HG03095 (cell line): ENCODE data around the gene CEBPG.

Experiments used
- ATAC-seq: cut with Tn5 transposase; IDR thresholded peaks from one replicate; pipeline ENCODE4 v1.9.1; 2021; ENCODE audit warnings: moderate library complexity; ENCODE audit not compliant: unreplicated experiment

CEBPG gene

DNA sequence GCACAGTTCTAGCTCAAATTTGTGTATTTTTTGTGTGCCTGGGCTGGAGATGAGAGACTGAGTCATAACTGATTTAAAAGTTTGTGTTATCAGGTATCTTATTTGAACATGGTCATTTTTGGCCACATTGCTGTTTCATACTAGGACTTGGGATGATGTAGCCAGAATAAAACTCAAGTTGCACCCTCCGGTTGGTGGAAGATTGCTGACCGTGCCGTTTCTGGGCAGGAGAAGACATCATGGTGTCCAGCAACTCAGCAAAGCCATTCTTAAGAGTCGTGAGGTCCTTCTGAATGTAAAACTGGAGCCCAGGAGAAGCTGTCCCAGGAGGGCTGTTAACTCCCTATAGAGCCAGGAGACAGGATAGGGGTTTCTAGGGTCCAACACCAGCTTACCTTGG lies 7.6 kb downstream of the CEBPG start:
- no peak for ATAC-seq

GRCh38 chr19:33382006-33382405 lies 8.5 kb downstream of the CEBPG start:
- no peak for ATAC-seq

DNA sequence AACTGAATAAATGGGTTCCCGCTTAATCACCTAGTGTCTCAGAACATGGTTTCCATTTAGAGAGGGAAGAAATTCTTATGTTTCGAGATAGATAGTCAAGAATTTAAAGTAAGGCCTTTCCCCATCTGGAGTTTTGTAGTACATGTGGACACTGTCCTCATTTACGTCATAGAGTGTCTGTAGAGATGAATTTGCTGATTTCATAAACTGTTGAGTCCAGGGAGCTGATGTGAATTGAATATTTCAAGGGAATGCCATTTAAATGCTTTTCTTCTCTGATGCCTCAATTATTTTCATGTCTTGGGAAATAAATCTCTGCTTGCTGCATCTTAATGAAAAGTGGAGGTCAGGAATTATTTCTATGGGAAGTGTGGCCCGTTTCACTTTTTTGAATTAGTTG lies 9.5 kb downstream of the CEBPG start:
- no peak for ATAC-seq

DNA sequence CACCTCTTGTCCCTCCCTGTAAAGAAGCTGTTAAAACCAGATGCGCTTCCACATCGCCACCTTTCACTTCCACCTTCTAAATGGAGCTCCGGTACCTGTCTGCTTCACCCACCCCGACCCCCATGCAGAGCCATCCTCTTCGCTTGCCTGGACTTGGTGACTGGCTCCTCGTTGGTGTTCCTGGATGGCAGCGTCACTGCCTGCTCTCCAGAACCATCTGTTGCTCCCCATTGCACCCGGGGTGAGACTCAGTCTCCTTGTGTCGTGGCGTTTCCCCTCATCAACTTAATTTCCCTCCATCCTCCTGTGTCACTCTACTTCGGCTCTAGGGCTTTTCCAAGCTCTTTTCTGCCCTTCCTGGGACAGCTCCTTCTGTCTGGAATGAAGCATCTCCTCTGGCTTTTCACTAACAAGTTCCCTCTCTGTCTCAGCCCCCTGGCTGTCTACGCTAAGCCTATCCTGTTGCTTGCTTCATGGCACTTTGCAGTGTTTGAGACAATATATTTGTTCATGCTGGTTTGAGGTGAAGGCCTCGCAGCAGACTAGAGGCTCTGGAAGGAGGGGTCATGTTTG lies 10.3 kb downstream of the CEBPG start:
- ATAC-seq, result no peak

DNA sequence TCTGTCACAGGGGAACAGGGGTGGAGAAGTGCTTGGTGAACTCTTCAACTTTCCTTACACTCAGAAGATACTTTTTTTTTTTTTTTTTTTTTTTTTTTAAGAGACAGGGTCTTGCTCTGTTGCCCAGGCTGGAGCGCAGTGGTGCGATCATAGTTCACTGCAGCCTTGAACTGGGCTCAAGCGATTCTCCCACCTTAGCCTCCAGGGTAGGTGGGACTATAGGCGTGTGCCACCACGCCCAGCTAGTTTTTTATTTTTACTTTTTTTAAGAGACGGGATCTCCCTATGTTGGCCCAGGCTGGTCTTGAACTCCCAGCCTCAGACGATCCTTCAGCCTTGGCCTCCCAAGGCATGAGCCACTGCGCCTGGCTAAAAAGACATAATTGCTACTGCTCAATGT lies 11.5 kb downstream of the CEBPG start:
- no peak for ATAC-seq

DNA sequence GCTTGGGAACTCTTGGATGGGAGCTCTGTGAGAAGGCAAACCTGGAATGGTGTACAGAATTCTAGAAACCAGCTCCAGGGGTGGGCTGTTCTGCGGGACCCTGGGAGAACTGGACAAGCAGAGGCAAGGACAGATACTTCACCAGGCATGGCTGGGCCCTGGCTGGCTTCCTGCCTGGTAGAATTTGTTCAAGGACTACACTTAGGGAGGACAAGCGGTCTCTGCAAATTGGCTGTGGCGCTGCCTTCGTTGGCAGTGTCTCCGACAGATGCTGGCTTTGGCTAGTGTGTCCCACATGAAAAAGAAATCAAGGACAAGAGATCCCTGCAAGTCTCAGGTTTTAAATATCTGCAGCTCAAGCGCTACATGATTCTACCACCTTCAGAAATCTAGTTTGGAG lies 12.4 kb downstream of the CEBPG start:
- no peak for ATAC-seq

DNA sequence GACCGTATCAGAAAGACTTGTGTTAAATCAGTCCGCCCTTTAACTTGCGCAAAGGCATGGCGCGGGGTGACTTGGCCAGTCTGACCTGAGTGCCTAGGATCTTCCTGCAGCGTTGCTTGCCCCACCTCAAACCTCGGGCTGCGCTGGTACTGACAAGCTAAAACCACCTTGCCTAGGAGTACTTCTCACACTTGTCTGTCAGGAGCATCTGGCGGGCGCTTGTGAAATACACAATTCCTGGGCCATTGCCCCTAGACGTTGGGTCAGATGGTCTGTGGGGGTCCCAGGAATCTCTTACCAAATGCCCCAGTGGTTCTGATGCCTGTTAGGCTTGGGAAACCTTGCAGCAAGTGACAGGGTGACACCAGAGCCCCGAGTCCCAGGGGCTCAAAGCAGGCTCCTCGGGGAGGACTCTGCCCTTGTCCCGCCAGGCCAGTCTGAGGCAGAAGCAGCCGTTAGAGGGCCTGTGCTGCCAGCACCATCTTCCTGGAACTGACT lies 12.9 kb downstream of the CEBPG start:
- no peak for ATAC-seq

- ATAC-seq, result no peak
Observed at GRCh38 chr19:33387351-33388230, 14.1 kb downstream of the CEBPG start.

DNA sequence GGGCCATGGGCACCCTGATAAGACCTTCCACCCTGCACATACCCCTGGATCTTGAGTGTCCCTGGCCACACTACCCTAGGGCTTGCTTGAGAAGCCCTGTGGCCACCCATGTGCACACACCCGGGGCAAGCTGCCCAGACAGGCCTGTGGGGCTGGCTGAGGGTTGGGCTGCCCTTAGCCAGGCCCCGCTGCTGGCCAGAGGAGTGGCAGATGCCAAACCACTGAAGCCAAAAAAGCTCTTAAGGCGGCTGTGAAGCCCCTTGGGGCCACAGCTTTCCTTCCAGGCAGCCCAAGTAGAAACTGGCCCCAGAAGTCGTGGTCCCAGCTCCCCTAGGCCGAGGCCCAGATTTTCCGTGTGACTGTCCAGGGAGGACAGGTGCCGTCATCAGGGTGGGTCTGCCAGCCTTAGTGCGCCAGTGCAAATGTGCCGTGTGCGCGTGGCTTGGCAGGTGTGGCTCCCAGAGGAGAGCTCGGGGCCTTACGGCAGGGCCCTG lies 14.8 kb downstream of the CEBPG start:
- no peak for ATAC-seq

DNA sequence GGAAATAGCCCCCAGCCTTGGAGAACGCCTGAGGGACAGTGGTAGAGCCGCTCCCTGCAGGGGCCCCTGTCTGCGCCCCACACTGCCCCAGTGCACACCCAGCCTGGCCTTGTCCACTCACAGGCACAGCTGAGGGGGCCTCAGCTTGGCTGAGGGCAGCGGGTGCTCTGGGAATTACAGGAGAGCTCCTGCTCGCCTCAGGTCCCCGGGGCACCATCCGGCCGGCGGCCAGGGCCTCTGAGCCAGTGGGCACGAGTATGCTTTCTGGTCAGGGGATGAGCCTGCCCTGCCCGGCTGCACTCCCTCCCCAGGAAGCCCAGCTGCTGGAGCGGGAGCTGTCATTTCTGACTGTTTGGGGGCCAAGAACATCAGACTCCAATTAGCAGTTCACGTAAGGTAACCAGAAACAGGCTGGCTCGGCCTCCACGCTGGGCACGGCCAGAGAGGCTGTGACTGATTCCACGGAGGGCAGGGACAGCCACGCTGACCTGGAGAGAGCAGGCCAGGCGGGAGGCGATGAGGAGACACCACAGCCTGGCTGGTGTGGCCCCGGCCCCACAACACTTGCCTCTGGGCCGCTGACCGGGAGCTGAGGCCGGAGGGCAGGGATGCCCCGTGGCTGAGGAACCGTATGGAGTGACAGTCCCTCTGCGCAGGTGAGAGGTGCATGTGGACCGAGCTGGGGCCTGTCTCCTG lies 15.4 kb downstream of the CEBPG start:
- ATAC-seq, result no peak

DNA sequence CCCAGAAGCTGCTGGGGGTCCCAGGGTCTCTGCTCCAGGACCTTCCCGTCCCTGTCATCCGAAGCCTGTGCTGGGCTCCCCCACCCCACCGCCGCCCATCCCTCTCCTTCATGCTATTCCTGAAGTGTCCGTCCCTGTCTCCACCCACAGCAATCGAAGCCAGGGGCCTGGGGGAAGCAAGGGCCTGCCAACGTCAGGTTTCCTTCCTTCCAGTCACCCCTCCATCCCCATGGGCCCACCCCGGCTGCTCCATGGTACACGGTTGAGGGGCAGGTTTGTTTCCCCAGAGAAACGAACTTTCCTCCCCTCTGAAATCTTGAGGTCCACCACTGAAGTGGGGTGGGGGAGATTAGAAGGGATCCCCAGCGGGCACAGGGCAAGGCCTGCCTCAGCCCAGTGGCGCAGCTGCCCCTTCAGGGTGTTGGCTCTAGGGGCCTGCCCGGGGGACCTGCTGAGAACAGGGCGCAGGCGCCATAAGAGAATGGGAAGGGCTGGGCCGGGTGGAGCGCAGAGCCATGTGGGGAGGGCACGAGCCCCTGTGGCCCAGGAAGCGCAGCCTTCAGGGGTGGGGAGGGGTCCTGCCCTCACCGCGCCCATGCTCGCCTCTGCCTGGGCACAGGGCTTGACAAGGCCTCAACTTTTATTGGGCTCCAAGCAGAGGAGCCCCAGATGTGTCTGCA lies 16.1 kb downstream of the CEBPG start:
- ATAC-seq, result no peak

DNA sequence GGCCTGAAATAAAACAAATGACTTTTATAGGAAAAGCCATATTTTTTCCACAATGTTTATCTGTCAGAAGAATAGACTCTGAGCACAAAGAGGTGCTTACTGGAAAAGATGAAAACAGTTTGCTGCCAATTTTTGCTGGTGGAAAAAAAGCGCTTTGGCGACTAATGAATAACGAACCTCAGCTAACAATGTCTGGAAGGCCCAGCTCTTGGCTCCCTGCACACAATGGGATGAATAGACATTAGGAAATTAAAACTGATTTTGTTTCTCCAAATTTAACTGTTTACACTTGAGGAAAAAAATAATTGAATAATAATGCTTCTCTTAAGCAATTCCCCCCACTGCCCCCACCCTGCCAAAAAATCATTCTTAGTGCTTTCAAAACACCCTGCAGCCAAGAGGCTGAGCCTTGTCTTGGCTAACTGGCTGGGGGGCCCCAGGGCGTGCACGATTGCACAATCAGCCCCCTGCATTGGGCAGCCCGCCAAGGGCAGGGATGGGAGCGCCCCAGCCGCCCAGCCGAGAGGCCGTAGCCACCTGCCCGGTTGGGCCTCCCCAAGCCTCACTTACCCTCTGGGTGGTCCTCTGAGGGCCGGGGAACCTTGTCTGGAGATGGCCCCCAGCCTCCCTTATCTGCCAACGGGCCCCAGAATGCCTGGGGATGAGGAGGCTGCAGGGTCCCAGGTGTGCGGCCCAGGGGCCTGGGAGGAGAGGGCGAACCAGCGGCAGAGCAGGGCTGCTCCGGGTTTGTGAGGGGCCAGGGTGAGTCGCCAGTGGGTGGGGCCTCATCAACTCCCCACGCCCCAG lies 16.8 kb downstream of the CEBPG start:
- no peak for ATAC-seq

DNA sequence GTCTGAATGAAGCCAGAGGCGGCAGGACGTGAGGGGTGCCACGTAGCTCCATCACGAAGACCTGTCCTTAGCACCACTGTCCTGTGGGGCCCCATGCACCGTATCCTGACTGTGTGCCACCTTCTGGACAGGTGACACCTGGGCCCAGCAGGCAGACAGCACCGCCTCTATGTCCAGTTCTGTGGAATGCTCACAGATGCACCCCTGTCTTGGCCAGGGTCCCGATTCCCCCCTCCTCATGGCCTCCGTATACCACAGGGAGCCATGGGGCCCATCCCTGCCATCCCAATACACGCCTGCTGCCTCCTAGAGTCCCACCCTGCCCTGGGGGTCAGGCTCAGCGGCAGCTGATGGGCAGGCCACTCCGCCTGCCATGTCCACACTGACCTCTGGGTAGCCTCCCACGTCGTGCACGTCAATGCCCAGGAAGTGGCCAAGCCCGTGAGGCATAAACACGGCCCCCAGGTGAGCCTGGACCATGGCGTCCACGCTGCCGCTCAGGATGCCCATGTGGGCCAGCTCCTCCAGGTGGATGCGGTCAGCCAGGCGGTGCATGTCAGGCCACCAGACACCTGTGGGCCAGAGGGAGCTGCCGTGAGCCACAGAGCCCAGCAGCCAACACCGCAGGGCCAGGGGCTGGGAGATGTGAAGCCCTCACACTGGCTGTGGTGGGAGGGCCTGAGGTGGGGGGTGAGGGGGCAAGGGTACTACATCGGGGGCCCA lies 17.6 kb downstream of the CEBPG start:
- no peak for ATAC-seq

GRCh38 chr19:33391631-33392249 lies 18.2 kb downstream of the CEBPG start:
- no peak for ATAC-seq

DNA sequence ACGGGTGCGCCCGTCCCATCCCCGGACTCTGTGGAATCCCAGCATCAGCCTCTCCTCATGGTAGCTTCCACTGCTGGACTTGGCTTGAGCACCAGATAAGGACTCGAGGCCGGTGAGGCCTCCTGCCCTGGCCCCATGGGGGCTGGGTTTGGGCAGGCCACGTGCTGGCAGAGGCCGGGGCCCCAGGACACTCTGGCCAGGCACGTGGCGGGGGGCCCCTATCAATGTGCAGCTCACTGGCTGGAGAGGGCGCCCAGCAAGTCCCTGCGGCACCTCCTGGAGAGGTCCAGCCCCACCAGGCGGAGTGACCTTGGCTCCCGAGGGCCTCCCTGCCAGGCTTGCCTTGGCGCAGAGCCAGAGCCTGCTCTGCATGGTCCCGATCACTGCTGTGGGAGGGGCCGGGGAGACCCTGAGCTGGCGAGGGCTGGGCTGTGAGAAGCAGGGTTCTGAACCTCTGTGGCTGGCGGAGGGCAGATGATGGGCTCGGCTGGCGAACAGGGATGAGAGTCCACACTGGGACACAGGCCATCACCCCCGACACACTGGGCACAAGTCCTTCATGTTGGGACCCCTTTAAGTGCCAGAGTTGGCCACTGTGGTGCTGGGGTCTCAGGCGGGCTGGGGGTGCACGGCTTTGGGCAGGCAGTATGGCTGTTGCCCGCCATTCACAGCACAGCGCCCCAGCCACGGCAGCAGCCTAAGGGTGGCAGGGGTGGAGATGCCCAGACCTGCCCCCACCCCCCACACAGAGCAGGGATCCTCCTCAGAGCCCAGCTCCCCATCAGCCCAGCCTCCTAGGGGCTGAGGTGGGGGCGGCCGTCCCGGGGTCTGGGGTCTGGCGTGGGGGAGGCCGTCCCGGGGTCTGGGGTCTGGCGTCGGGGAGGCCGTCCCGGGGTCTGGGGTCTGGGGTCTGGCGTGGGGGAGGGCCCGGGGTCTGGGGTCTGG lies 19.1 kb downstream of the CEBPG start:
- no peak for ATAC-seq

DNA sequence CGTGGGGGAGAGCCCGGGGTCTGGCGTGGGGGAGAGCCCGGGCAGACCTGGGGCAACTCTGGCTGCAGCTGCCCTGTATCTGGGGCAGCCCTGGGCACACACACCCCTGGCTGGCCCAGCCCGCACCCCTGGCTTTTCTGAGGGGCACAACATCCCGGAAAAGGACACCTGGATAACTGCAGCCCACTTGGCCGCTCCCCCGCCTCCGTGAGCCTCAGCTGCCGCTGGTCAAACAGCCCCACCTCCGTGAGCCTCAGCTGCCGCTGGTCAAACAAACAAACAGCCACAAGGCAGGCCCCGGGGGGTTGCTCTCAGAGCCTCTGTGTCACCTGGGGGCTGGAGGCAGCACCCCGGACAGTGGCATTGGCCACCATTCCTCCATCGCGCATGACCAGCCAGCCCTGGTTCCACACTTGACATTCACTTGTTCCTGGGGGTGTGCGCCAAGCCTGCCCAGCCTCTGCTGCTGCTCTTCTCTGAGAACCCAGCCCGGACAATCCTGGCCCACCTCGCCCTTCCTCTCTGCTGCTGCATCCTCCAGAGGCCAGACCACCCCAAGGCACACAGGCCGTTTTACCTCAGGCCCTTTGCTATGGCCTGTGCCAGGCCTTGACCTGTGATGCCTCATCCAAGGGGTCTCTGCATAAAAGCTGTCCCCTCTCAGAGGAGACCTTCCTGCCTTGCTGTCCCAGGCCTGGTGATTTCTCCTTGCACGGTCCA lies 19.9 kb downstream of the CEBPG start:
- no peak for ATAC-seq

DNA sequence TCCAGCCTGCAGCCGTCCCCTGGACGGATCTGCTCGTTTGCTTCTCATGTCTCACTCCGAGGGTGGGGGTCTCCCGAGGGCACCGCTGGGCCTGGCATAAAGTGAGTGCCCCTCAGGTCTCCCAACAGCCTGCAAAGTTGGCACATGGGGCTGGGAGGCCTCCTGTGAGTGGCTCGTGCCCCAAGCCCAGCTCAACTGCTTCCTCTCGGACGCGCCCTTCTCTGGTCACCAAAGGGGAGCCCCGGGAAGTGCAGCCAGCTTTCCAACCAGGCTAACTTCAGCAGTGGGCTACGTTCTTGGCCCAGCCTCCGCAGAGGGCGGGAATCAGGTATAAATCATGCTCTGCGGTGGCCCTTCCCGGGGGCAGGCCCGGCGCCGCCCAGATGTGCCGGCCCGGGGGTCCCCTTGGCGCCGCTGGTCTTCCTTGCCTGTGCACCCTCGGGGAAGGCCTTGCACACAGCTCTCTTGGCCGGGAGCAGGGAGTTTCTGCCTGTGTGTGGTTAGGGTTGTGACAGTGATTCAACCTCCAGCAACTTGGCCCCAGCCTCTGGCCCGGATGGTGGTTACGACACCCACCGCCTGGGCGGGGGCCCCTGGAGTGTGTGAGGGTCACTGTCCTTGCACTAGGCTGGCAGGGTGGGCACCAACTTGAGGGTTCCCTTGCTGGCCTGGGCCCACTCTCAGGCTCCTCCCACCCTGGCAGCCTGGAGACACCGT lies 20.7 kb downstream of the CEBPG start:
- ATAC-seq, result no peak
